CD14-positive monocyte (primary cell): ENCODE measurements around the gene HMCN2. TPM values are rescaled to one million over a fixed set of nuclear protein-coding genes. Genes with fewer than 3 reads are reported as not detected.

Source experiments
- DNase-seq, 3 donors: peaks; one replicate each; pipeline ENCODE4 v3.0.0-alpha.2; 2011 to 2022
- H2AFZ ChIP-seq: 2 replicates; pipeline ENCODE4 v1.6.0; 2012; ENCODE audit warnings: mild to moderate bottlenecking, low read depth, low read length, inconsistent platforms; ENCODE audit not compliant: insufficient read depth, poor library complexity, severe bottlenecking
- H3K27ac ChIP-seq, 2 donors: 1 replicate in 1 of 2; 2 replicates in 1 of 2; pipeline ENCODE4 v1.5.1; 2012 to 2013; ENCODE audit warnings: low read length in 2 of 2, control low read depth in 1 of 2, inconsistent platforms in 1 of 2, low read depth in 1 of 2, mild to moderate bottlenecking in 1 of 2
- H3K27me3 ChIP-seq, 2 donors: one replicate each; pipeline versions ENCODE4 v1.6.0 to v1.6.1; 2011 to 2013; ENCODE audit warnings: low read length in 2 of 2; ENCODE audit not compliant: control insufficient read depth in 2 of 2, insufficient read depth in 2 of 2
- H3K36me3 ChIP-seq, 2 donors: replicated peaks in 1 of 2; 1 replicate in 1 of 2; 2 replicates in 1 of 2; pipeline versions ENCODE4 v1.5.1 to v1.6.1; 2012 to 2013; ENCODE audit warnings: low read length in 2 of 2, control low read depth in 1 of 2, inconsistent platforms in 1 of 2, mild to moderate bottlenecking in 1 of 2; ENCODE audit not compliant: insufficient read depth in 2 of 2, control insufficient read depth in 1 of 2
- H3K4me1 ChIP-seq, 2 donors: 1 replicate in 1 of 2; 2 replicates in 1 of 2; pipeline versions ENCODE4 v1.5.1 to v1.6.1; 2012 to 2013; ENCODE audit warnings: low read length in 2 of 2, control low read depth in 1 of 2, inconsistent platforms in 1 of 2, mild to moderate bottlenecking in 1 of 2, moderate library complexity in 1 of 2; ENCODE audit not compliant: insufficient read depth in 2 of 2, control insufficient read depth in 1 of 2
- H3K4me2 ChIP-seq: replicated peaks from 2 replicates; pipeline ENCODE3; 2012; ENCODE audit warnings: low read length, moderate library complexity, mild to moderate bottlenecking; ENCODE audit not compliant: poor library complexity, severe bottlenecking; ENCODE audit errors: extremely low read depth
- H3K4me3 ChIP-seq, 3 experiments: fragments of 200-600 bp in 1 of 3; sonication (generic) in 1 of 3; replicated peaks in 1 of 3; 1 replicate in 2 of 3; 2 replicates in 1 of 3; pipeline ENCODE4 v1.5.1; 2011 to 2013; ENCODE audit warnings: low read length in 3 of 3, mild to moderate bottlenecking in 3 of 3, control low read depth in 2 of 3, low read depth in 2 of 3, inconsistent platforms in 1 of 3, moderate library complexity in 1 of 3
- H3K79me2 ChIP-seq: 2 replicates; pipeline ENCODE4 v1.6.0; 2012; ENCODE audit warnings: mild to moderate bottlenecking, control low read depth, inconsistent platforms, low read length, moderate library complexity; ENCODE audit not compliant: insufficient read depth
- H3K9ac ChIP-seq: 2 replicates; pipeline ENCODE4 v1.6.0; 2017; ENCODE audit warnings: low read length, mild to moderate bottlenecking; ENCODE audit not compliant: insufficient read depth, poor library complexity, severe bottlenecking
- H3K9me3 ChIP-seq, 2 donors: replicated peaks in 1 of 2; 1 replicate in 1 of 2; 2 replicates in 1 of 2; pipeline versions ENCODE4 v1.5.1 to v1.6.1; 2012 to 2013; ENCODE audit warnings: low read length in 2 of 2, control low read depth in 1 of 2; ENCODE audit not compliant: control insufficient read depth in 1 of 2, insufficient read depth in 1 of 2
- H4K20me1 ChIP-seq: 2 replicates; pipeline ENCODE4 v1.6.0; 2012; ENCODE audit warnings: mild to moderate bottlenecking, low read length, control low read depth, moderate library complexity; ENCODE audit not compliant: insufficient read depth
- H3K27ac Mint-ChIP-seq, 7 donors: one replicate each; pipeline ENCODE4 v1.8.0; 2020; ENCODE audit warnings: mild to moderate bottlenecking in 7 of 7, mixed read lengths in 7 of 7, moderate library complexity in 6 of 7, inconsistent platforms in 2 of 7
- H3K27me3 Mint-ChIP-seq, 3 donors: one replicate each; pipeline ENCODE4 v1.8.0; 2021 to 2022; ENCODE audit warnings: low read depth in 3 of 3, mild to moderate bottlenecking in 3 of 3, mixed read lengths in 3 of 3, moderate library complexity in 3 of 3, inconsistent platforms in 1 of 3
- H3K36me3 Mint-ChIP-seq, 2 donors: one replicate each; pipeline ENCODE4 v1.8.0; 2020; ENCODE audit warnings: mixed read lengths in 2 of 2, inconsistent platforms in 1 of 2, mild to moderate bottlenecking in 1 of 2
- H3K4me1 Mint-ChIP-seq: one replicate; pipeline ENCODE4 v1.8.0; 2020; ENCODE audit warnings: mild to moderate bottlenecking, mixed read lengths
- H3K4me3 Mint-ChIP-seq, 2 donors: one replicate each; pipeline ENCODE4 v1.8.0; 2020; ENCODE audit warnings: mild to moderate bottlenecking in 2 of 2, mixed read lengths in 2 of 2, moderate library complexity in 1 of 2
- H3K9me3 Mint-ChIP-seq, 7 donors: one replicate each; pipeline ENCODE4 v1.8.0; 2020 to 2022; ENCODE audit warnings: mixed read lengths in 7 of 7, mild to moderate bottlenecking in 6 of 7, moderate library complexity in 6 of 7, inconsistent platforms in 2 of 7
- WGBS: methylation state at CpG from one replicate; pipeline ENCODE4 v1.1.5; 2013; ENCODE audit warnings: missing lambda C conversion rate; ENCODE audit not compliant: insufficient coverage; 5-methylcytosine and 5-hydroxymethylcytosine counted together
- intact Hi-C, 2 donors: fragments of 100-400 bp; cut with micrococcal nuclease; formaldehyde crosslinking; loops; one replicate each; pipeline versions ENCODE4 v1.15.0 to v1.15.1; 2023
- polyA plus RNA-seq, 3 donors: library from polyadenylated mRNA; depleted of rRNA in 1 of 3; unstranded in 2 of 3; stranded (reverse) in 1 of 3; fragments of 300-500 nt in 2 of 3; fragments of >200 nt in 1 of 3; fragmentation: Illumina TruSeq in 2 of 3; gene quantifications; 1 replicate in 2 of 3; 2 replicates in 1 of 3; pipeline ENCODE4 v1.2.3, GENCODE V29; 2012 to 2021
- TF ChIP-seq, protein P1 (sequence below): fragments of 200-600 bp; IDR thresholded peaks from one replicate; pipeline ENCODE4 v1.8.0; 2022; ENCODE audit warnings: antibody characterized with exemption, mild to moderate bottlenecking

The HMCN2 gene
- polyA plus RNA-seq, 3 donors, result not detected

DNA sequence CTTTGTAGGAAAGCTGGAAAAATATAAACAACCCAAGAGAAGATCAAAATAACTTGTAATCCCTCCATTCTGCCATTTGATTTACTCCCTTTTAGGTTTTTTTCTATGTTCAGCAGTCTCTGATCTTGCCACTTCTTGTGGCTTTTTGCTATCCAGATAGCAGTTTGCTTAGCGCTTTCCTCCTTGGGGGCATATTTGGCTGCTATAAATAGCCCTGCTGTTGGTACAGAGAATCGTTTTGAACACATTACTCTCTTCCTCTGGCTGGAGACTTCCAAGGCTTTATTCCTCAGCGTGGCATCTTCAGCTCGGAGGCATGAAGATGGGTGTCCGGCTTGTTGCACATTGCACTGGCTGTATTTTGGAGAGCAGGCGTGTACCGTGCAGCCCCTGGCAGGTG is 38.6 kb downstream of the HMCN2 start:
- WGBS, result 65% methylated on average over 6 of the region's 7 CpGs
- Mint-ChIP-seq H3K4me3 (no peak overlapping the region), H3K9me3 (no peaks in the 10 kb centered on the region)

DNA sequence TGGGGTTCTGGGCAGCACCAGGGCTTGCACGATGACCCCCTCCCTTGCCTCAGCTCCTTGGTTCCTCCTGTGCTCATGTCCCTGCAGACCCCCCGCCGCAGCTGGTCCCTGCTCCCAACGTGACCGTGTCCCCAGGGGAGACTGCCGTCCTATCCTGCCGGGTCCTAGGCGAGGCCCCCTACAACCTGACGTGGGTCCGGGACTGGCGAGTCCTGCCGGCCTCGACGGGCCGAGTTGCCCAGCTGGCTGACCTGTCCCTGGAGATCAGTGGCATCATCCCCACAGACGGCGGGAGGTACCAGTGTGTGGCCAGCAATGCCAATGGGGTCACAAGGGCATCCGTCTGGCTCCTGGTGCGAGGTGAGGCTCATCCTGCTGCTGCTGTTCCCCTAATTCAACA is 39.1 kb downstream of the HMCN2 start:
- no peaks in the 10 kb centered on the region for H4K20me1 ChIP-seq
- no peaks in the 10 kb centered on the region for H3K4me1 ChIP-seq
- WGBS, result 93% methylated on average over 19 of the region's 19 CpGs
- H3K4me3 Mint-ChIP-seq, result no peak overlapping the region
- no peak overlapping the region for H3K4me3 ChIP-seq
- H3K27ac Mint-ChIP-seq, result no peak overlapping the region
- H3K9me3 Mint-ChIP-seq, result no peaks in the 10 kb centered on the region
- no peak overlapping the region for H2AFZ ChIP-seq
- no peaks in the 10 kb centered on the region for H3K9me3 ChIP-seq
- H3K36me3 ChIP-seq, result no peaks in the 10 kb centered on the region
- DNase-seq, result no peak
- no peaks in the 10 kb centered on the region for H3K4me1 Mint-ChIP-seq
- intact Hi-C loops, result no loop called here
- no peak overlapping the region for H3K27ac ChIP-seq
- H3K79me2 ChIP-seq, result no peaks in the 10 kb centered on the region
- H3K27me3 Mint-ChIP-seq, result peaks cover 2 to 5% (median 5%) of the 10 kb centered on the region in 3 donors
- H3K36me3 Mint-ChIP-seq, result no peaks in the 10 kb centered on the region
- TF ChIP-seq, protein P1, sequence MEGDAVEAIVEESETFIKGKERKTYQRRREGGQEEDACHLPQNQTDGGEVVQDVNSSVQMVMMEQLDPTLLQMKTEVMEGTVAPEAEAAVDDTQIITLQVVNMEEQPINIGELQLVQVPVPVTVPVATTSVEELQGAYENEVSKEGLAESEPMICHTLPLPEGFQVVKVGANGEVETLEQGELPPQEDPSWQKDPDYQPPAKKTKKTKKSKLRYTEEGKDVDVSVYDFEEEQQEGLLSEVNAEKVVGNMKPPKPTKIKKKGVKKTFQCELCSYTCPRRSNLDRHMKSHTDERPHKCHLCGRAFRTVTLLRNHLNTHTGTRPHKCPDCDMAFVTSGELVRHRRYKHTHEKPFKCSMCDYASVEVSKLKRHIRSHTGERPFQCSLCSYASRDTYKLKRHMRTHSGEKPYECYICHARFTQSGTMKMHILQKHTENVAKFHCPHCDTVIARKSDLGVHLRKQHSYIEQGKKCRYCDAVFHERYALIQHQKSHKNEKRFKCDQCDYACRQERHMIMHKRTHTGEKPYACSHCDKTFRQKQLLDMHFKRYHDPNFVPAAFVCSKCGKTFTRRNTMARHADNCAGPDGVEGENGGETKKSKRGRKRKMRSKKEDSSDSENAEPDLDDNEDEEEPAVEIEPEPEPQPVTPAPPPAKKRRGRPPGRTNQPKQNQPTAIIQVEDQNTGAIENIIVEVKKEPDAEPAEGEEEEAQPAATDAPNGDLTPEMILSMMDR, result no peak
- no peak overlapping the region for H3K9ac ChIP-seq
- H3K4me2 ChIP-seq, result no peak overlapping the region
- no peaks in the 10 kb centered on the region for H3K27me3 ChIP-seq

More for the DNA sequence above, 38.6 kb downstream of the HMCN2 start:
- Mint-ChIP-seq H3K27ac (no peak overlapping the region), H3K4me1 (no peaks in the 10 kb centered on the region), H3K27me3 (peaks cover 0 to 5% (median 5%) of the 10 kb centered on the region in 3 donors), H3K36me3 (no peaks in the 10 kb centered on the region)
- no peaks in the 10 kb centered on the region for H3K27me3 ChIP-seq
- H3K9ac ChIP-seq, result no peak overlapping the region
- intact Hi-C loops, result no loop called here
- no peak overlapping the region for H3K4me3 ChIP-seq
- H2AFZ ChIP-seq, result no peak overlapping the region
- no peak overlapping the region for H3K27ac ChIP-seq
- no peaks in the 10 kb centered on the region for H3K4me1 ChIP-seq
- no peaks in the 10 kb centered on the region for H3K79me2 ChIP-seq
- H3K9me3 ChIP-seq, result no peaks in the 10 kb centered on the region
- H4K20me1 ChIP-seq, result no peaks in the 10 kb centered on the region
- H3K36me3 ChIP-seq, result no peaks in the 10 kb centered on the region
- TF ChIP-seq, protein P1, result no peak
- DNase-seq, result no peak
- H3K4me2 ChIP-seq, result no peak overlapping the region
